Measurements from ENCODE around the gene SNN. TPM values are rescaled to one million over a fixed set of nuclear protein-coding genes. Genes with fewer than 3 reads are reported as not detected.
A peak's percentile ranks its signal among the peaks of the same experiment; 100 is the strongest.

Gene SNN
- total and polyA plus RNA-seq, 7 donors: 5.1 to 15.3 (median 13.0) TPM

- no peaks in the 10 kb centered on the region for H3K9me3 ChIP-seq
- DNase-seq: no peak
- H3K4me3 ChIP-seq: no peak overlapping the region
- intact Hi-C loops (cut with DNase I): no loop called here
- TF ChIP-seq CTCF (IDR thresholded peaks at IDR 0.05) (no peak), POLR2A (IDR thresholded peaks at IDR 0.05) (no peak), POLR2AphosphoS5 (IDR thresholded peaks at IDR 0.05) (no peak), EP300 (IDR thresholded peaks at IDR 0.05) (no peak)
- WGBS, 2 donors: 95 to 97% methylated on average over 4 of the region's 4 CpGs
- H3K4me1 ChIP-seq: peaks cover 0 to 23% (median 7%) of the 10 kb centered on the region in 4 donors
- no peaks in the 10 kb centered on the region for H3K36me3 ChIP-seq
- no peak overlapping the region for H3K27ac ChIP-seq
- H3K27me3 ChIP-seq: no peaks in the 10 kb centered on the region
Measured at GRCh38 chr16:11624205-11624604, 44.0 kb upstream of the SNN start.

- intact Hi-C loops (cut with DNase I): no loop called here
- no peaks in the 10 kb centered on the region for H3K27me3 ChIP-seq
- 76 to 87% methylated on average over 16 of the region's 16 CpGs for WGBS, 2 donors
- H3K4me3 ChIP-seq: no peak overlapping the region
- H3K9me3 ChIP-seq: no peaks in the 10 kb centered on the region
- peaks cover 0 to 26% (median 7%) of the 10 kb centered on the region in 4 donors for H3K4me1 ChIP-seq
- no peak overlapping the region for H3K27ac ChIP-seq
- no peak for DNase-seq
- no peaks in the 10 kb centered on the region for H3K36me3 ChIP-seq
- TF ChIP-seq CTCF (IDR thresholded peaks at IDR 0.05) (no peak), POLR2A (IDR thresholded peaks at IDR 0.05) (no peak), POLR2AphosphoS5 (IDR thresholded peaks at IDR 0.05) (no peak), EP300 (IDR thresholded peaks at IDR 0.05) (no peak)
Measured at GRCh38 chr16:11624636-11625607, 43.3 kb upstream of the SNN start.

- TF ChIP-seq POLR2A (IDR thresholded peaks at IDR 0.05) (no peak), CTCF (IDR thresholded peaks at IDR 0.05) (no peak), EP300 (IDR thresholded peaks at IDR 0.05) (no peak), POLR2AphosphoS5 (IDR thresholded peaks at IDR 0.05) (no peak)
- H3K27ac ChIP-seq: no peak overlapping the region
- intact Hi-C loops (cut with DNase I): no loop called here
- 82 to 93% methylated on average over 4 of the region's 4 CpGs for WGBS, 2 donors
- no peak for DNase-seq
- no peaks in the 10 kb centered on the region for H3K9me3 ChIP-seq
- H3K27me3 ChIP-seq: no peaks in the 10 kb centered on the region
- peaks cover 0 to 30% (median 7%) of the 10 kb centered on the region in 4 donors for H3K4me1 ChIP-seq
- no peaks in the 10 kb centered on the region for H3K36me3 ChIP-seq
- no peak overlapping the region for H3K4me3 ChIP-seq
Measured at GRCh38 chr16:11625769-11626168, 42.5 kb upstream of the SNN start.

GRCh38 chr16:11626657-11627291, 41.5 kb upstream of the SNN start:
- Histone ChIP-seq H3K36me3 (no peaks in the 10 kb centered on the region), H3K4me3 (no peak overlapping the region), H3K9me3 (no peaks in the 10 kb centered on the region), H3K27ac (peak overlapping the region in 2 of 4 donors; percentile 48 to 60), H3K4me1 (peaks cover 0 to 25% (median 5%) of the 10 kb centered on the region in 4 donors), H3K27me3 (no peaks in the 10 kb centered on the region)
- TF ChIP-seq EP300 (IDR thresholded peaks at IDR 0.05) (no peak), POLR2AphosphoS5 (IDR thresholded peaks at IDR 0.05) (no peak), CTCF (IDR thresholded peaks at IDR 0.05) (no peak), POLR2A (IDR thresholded peaks at IDR 0.05) (no peak)
- intact Hi-C loops (cut with DNase I): no loop called here
- 95 to 97% methylated on average over 16 of the region's 16 CpGs for WGBS, 2 donors
- no peak for DNase-seq

All from sigmoid colon (tissue), 7 donors.